ENCODE measurements around the gene CXCL1. TPM values are rescaled to one million over a fixed set of nuclear protein-coding genes. Genes with fewer than 3 reads are reported as not detected.

Gene CXCL1
- total RNA-seq, 4 donors from 2014 or later, result 9.5 to 152 (median 50.1) TPM

GRCh38 chr4:73916172-73916925 is 47.2 kb downstream of the CXCL1 start:
- Histone ChIP-seq H3K36me3 (no peaks in the 10 kb centered on the region), H3K27me3 (no peaks in the 10 kb centered on the region), H3K4me3 (no peak overlapping the region), H3K27ac (no peak overlapping the region), H3K4me1 (no peaks in the 10 kb centered on the region), H3K9me3 (no peaks in the 10 kb centered on the region)
- no peak for DNase-seq
- 76 to 94% methylated on average over 1 of the region's 1 CpG for WGBS, 2 donors
- intact Hi-C loops (cut with DNase I), result no loop called here
- TF ChIP-seq POLR2A (IDR thresholded peaks at IDR 0.05) (no peak), CTCF (IDR thresholded peaks at IDR 0.05) (no peak)

- WGBS, 2 donors, result 53 to 60% methylated on average over 2 of the region's 2 CpGs
- Histone ChIP-seq H3K4me1 (no peaks in the 10 kb centered on the region), H3K9me3 (no peaks in the 10 kb centered on the region), H3K27ac (peak overlapping the region in 1 of 4 donors; percentile 31), H3K4me3 (no peak overlapping the region), H3K36me3 (no peaks in the 10 kb centered on the region), H3K27me3 (no peaks in the 10 kb centered on the region)
- no peak for DNase-seq
- TF ChIP-seq CTCF (IDR thresholded peaks at IDR 0.05), result no peak
- no peak for TF ChIP-seq POLR2A (IDR thresholded peaks at IDR 0.05)
- intact Hi-C loops (cut with DNase I), result no loop called here
Observed at GRCh38 chr4:73917081-73917501, 47.9 kb downstream of the CXCL1 start.

- Histone ChIP-seq H3K4me3 (no peak overlapping the region), H3K36me3 (no peaks in the 10 kb centered on the region), H3K27me3 (no peaks in the 10 kb centered on the region), H3K4me1 (no peaks in the 10 kb centered on the region), H3K9me3 (no peaks in the 10 kb centered on the region), H3K27ac (no peak overlapping the region)
- 87 to 93% methylated on average over 2 of the region's 2 CpGs for whole genome bisulfite sequencing, 2 donors
- TF ChIP-seq POLR2A (IDR thresholded peaks at IDR 0.05), result no peak
- TF ChIP-seq CTCF (IDR thresholded peaks at IDR 0.05), result no peak
- no peak for DNase-seq
- intact Hi-C loops (cut with DNase I), result no loop called here
Observed at GRCh38 chr4:73918058-73918457, 48.9 kb downstream of the CXCL1 start.

- Histone ChIP-seq H3K4me3 (no peak overlapping the region), H3K9me3 (no peaks in the 10 kb centered on the region), H3K27ac (no peak overlapping the region), H3K4me1 (no peaks in the 10 kb centered on the region), H3K27me3 (no peaks in the 10 kb centered on the region), H3K36me3 (no peaks in the 10 kb centered on the region)
- DNase-seq, result no peak
- intact Hi-C loops (cut with DNase I), result no loop called here
- TF ChIP-seq CTCF (IDR thresholded peaks at IDR 0.05), result no peak
- no peak for TF ChIP-seq POLR2A (IDR thresholded peaks at IDR 0.05)
- WGBS, 2 donors, result 84 to 94% methylated on average over 3 of the region's 3 CpGs
Observed at GRCh38 chr4:73919691-73920090, 50.5 kb downstream of the CXCL1 start.

Other genes starting within 250 kb of the CXCL1 start
- gene RASSF6, start 249.0 kb upstream of the CXCL1 start, total RNA-seq, result 1 to 10 TPM; 2.6 to 6.7 (median 4.3) TPM
- gene CXCL8, start 128.8 kb upstream of the CXCL1 start, total RNA-seq, result 10 to 100 TPM in 1 of 4 donors, 1 to 10 TPM in 1, under 1 TPM in 1, not detected in 1; 0.76 to 90.2 (median 2.4) TPM
- 10 to 100 TPM in 1 of 4 donors, 1 to 10 TPM in 1, under 1 TPM in 1, not detected in 1; 0.57 to 10.1 (median 9.4) TPM for gene CXCL6, start 32.7 kb upstream of the CXCL1 start, total RNA-seq
- gene PF4V1, start 16.1 kb upstream of the CXCL1 start, total RNA-seq, result not detected
- not detected for gene PF4, start 112.6 kb downstream of the CXCL1 start, total RNA-seq
- gene PPBP, start 118.8 kb downstream of the CXCL1 start, total RNA-seq, result under 1 TPM in 1 of 4 donors, not detected in 3; 0.92 TPM
- under 1 TPM in 2 of 4 donors, not detected in 2; 0.23 to 0.70 TPM for gene CXCL5, start 129.3 kb downstream of the CXCL1 start, total RNA-seq
- 1 to 10 TPM in 1 of 4 donors, not detected in 3; 3.2 TPM for gene CXCL3, start 169.3 kb downstream of the CXCL1 start, total RNA-seq
- 1 to 10 TPM in 3 of 4 donors, under 1 TPM in 1; 0.64 to 4.8 (median 2.2) TPM for gene CXCL2, start 229.8 kb downstream of the CXCL1 start, total RNA-seq